ENCODE measurements around the gene DNAJC1. TPM values are rescaled to one million over a fixed set of nuclear protein-coding genes. Genes with fewer than 3 reads are reported as not detected.

Gene DNAJC1
- total RNA-seq, 1 donor from 2014 or later, result 66.8 TPM

- FAIRE-seq (no peak), DNase-seq (ENCODE audit: low read depth) (no peak)
- no peaks in the 10 kb centered on the region for H3K27me3 ChIP-seq (ENCODE audit: insufficient read depth, low read length)
- Mint-ChIP-seq H3K4me3 (ENCODE audit: unreplicated experiment) (no peak overlapping the region), H3K36me3 (ENCODE audit: low read depth, unreplicated experiment) (no peaks in the 10 kb centered on the region), H3K27me3 (ENCODE audit: low read depth, unreplicated experiment) (no peaks in the 10 kb centered on the region), H3K27ac (ENCODE audit: unreplicated experiment) (no peak overlapping the region), H3K4me1 (ENCODE audit: low read depth, unreplicated experiment) (no peaks in the 10 kb centered on the region), H3K9me3 (ENCODE audit: unreplicated experiment) (peaks cover 15% of the 10 kb centered on the region)
- no peak overlapping the region for H3K27ac ChIP-seq (ENCODE audit: low read depth, low read length)
- no peaks in the 10 kb centered on the region for H3K79me2 ChIP-seq (ENCODE audit: insufficient read depth, low read length)
- H3K9me3 ChIP-seq (ENCODE audit: insufficient read depth, low read depth, low read length), result no peaks in the 10 kb centered on the region
- H4K20me1 ChIP-seq (ENCODE audit: insufficient read depth, low read length), result no peaks in the 10 kb centered on the region
- no peak for TF ChIP-seq EZH2 (IDR thresholded peaks at IDR 0.05; ENCODE audit: insufficient read depth, low read length)
- TF ChIP-seq CTCF (IDR thresholded peaks at IDR 0.05; ENCODE audit: insufficient read depth, low read depth, low read length), result no peak
- no peaks in the 10 kb centered on the region for H3K4me1 ChIP-seq (ENCODE audit: insufficient read depth, low read length)
- no peak overlapping the region for H3K9ac ChIP-seq (ENCODE audit: low read length)
- H3K4me2 ChIP-seq (ENCODE audit: low read length), result no peak overlapping the region
- no peaks in the 10 kb centered on the region for H3K36me3 ChIP-seq (ENCODE audit: insufficient read depth, low read length)
- no peak overlapping the region for H3K4me3 ChIP-seq (ENCODE audit: insufficient read depth, low read depth, low read length)
- no peak overlapping the region for H2AFZ ChIP-seq (ENCODE audit: low read depth, low read length)
Measured at GRCh38 chr10:22030421-22030820, 26.9 kb upstream of the DNAJC1 start.

GRCh38 chr10:22029445-22030236, 26.1 kb upstream of the DNAJC1 start:
- no peaks in the 10 kb centered on the region for H3K79me2 ChIP-seq (ENCODE audit: insufficient read depth, low read length)
- FAIRE-seq (no peak), DNase-seq (ENCODE audit: low read depth) (no peak)
- no peak overlapping the region for H2AFZ ChIP-seq (ENCODE audit: low read depth, low read length)
- H4K20me1 ChIP-seq (ENCODE audit: insufficient read depth, low read length), result no peaks in the 10 kb centered on the region
- no peaks in the 10 kb centered on the region for H3K4me1 Mint-ChIP-seq (ENCODE audit: low read depth, unreplicated experiment)
- H3K27ac Mint-ChIP-seq (ENCODE audit: unreplicated experiment), result no peak overlapping the region
- H3K4me2 ChIP-seq (ENCODE audit: low read length), result no peak overlapping the region
- no peaks in the 10 kb centered on the region for H3K36me3 Mint-ChIP-seq (ENCODE audit: low read depth, unreplicated experiment)
- H3K9ac ChIP-seq (ENCODE audit: low read length), result no peak overlapping the region
- no peak overlapping the region for H3K4me3 Mint-ChIP-seq (ENCODE audit: unreplicated experiment)
- no peak overlapping the region for H3K27ac ChIP-seq (ENCODE audit: low read depth, low read length)
- no peaks in the 10 kb centered on the region for H3K36me3 ChIP-seq (ENCODE audit: insufficient read depth, low read length)
- H3K9me3 ChIP-seq (ENCODE audit: insufficient read depth, low read depth, low read length), result no peaks in the 10 kb centered on the region
- peaks cover 11% of the 10 kb centered on the region for H3K9me3 Mint-ChIP-seq (ENCODE audit: unreplicated experiment)
- no peaks in the 10 kb centered on the region for H3K27me3 Mint-ChIP-seq (ENCODE audit: low read depth, unreplicated experiment)
- H3K4me1 ChIP-seq (ENCODE audit: insufficient read depth, low read length), result no peaks in the 10 kb centered on the region
- TF ChIP-seq CTCF (IDR thresholded peaks at IDR 0.05; ENCODE audit: insufficient read depth, low read depth, low read length) (no peak), EZH2 (IDR thresholded peaks at IDR 0.05; ENCODE audit: insufficient read depth, low read length) (no peak)
- no peak overlapping the region for H3K4me3 ChIP-seq (ENCODE audit: insufficient read depth, low read depth, low read length)
- no peaks in the 10 kb centered on the region for H3K27me3 ChIP-seq (ENCODE audit: insufficient read depth, low read length)

Data from astrocyte (in vitro differentiated cells and primary cell).